DOHH2 (cell line): ENCODE results near the gene LIPG.

Source experiments
- CTCF ChIP-seq: fragments of 200-600 bp; sonication (generic); IDR thresholded peaks from one replicate; pipeline ENCODE4 v1.5.1; 2014; ENCODE audit warnings: antibody characterized with exemption, mild to moderate bottlenecking, low read depth, low read length; ENCODE audit not compliant: poor library complexity, severe bottlenecking
- EZH2phosphoT487 ChIP-seq: fragments of 200-600 bp; sonication (generic); IDR thresholded peaks from 2 replicates; pipeline ENCODE4 v1.6.1; 2017; ENCODE audit warnings: borderline replicate concordance, mild to moderate bottlenecking, antibody characterized with exemption, low read length, moderate library complexity, mixed read lengths

DNA sequence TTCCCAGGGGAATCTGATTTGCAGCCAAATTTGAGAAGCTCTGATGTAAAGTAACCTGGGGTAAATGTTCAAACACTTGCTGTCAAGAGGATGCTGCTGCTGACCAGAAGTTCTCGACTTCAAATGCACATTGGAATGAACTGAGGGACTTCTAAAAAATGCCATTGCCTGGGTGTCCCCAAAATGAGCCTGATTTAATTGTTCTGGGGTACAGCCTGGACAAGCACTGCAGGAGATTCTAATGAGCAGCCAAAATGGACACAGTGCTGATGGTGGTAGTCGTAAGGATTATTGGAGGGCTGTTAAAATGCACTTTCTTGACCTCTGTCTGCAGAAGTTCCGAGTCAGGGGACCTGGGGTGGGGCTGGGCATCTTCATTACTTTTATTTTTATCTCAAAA is 49.5 kb downstream of the LIPG start:
- no peak for TF ChIP-seq CTCF
- TF ChIP-seq EZH2phosphoT487, result no peak
